Measurements from ENCODE around the gene PIK3CB. TPM values are rescaled to one million over a fixed set of nuclear protein-coding genes. Genes with fewer than 3 reads are reported as not detected.
"Not testable (repeated sequence)": the region's sequence is repeated elsewhere in the genome, so short reads cannot be mapped to it uniquely, and the experiment has no call there.

Gene PIK3CB
- polyA plus RNA-seq, 3 donors, result 14.1 to 33.6 (median 20.4) TPM

- H3K79me2 ChIP-seq (ENCODE audit: insufficient read depth, low read length), result peaks cover 39% of the 10 kb centered on the region
- peaks cover 25 to 26% of the 10 kb centered on the region in 2 donors for H3K4me1 ChIP-seq (ENCODE audit: control insufficient read depth in 1 of 2, insufficient read depth in 2 of 2, low read length in 2 of 2)
- H3K27ac ChIP-seq (ENCODE audit: low read depth in 1 of 2, low read length in 2 of 2); H3K36me3 Mint-ChIP-seq; H3K4me3 Mint-ChIP-seq; H3K9me3 ChIP-seq (replicated peaks in 1 of 2; ENCODE audit: control insufficient read depth in 1 of 2, insufficient read depth in 1 of 2, low read length in 2 of 2); H3K4me2 ChIP-seq (replicated peaks; ENCODE audit: extremely low read depth, low read length, poor library complexity, severe bottlenecking); H3K27me3 Mint-ChIP-seq (ENCODE audit: low read depth in 3 of 3); H2AFZ ChIP-seq (ENCODE audit: insufficient read depth, low read depth, low read length, poor library complexity, severe bottlenecking); H3K9me3 Mint-ChIP-seq; H3K36me3 ChIP-seq (replicated peaks in 1 of 2; ENCODE audit: control insufficient read depth in 1 of 2, insufficient read depth in 2 of 2, low read length in 2 of 2); H4K20me1 ChIP-seq (ENCODE audit: insufficient read depth, low read length); H3K9ac ChIP-seq (ENCODE audit: insufficient read depth, low read length, poor library complexity, severe bottlenecking); H3K27ac Mint-ChIP-seq; H3K4me3 ChIP-seq (replicated peaks in 1 of 3; ENCODE audit: low read depth in 2 of 3, low read length in 3 of 3); H3K27me3 ChIP-seq (ENCODE audit: control insufficient read depth in 2 of 2, insufficient read depth in 2 of 2, low read length in 2 of 2); DNase-seq: not testable (repeated sequence)
- intact Hi-C loops (cut with micrococcal nuclease), result loop anchor here in 1 of 2 donors (2.0 to 5.0 kb wide), 2 partner anchors 41 to 79 kb away; no protein-coding TSS in a partner anchor
- H3K4me1 Mint-ChIP-seq, result peaks cover 25% of the 10 kb centered on the region
- 98% methylated on average over 15 of the region's 19 CpGs for WGBS (ENCODE audit: insufficient coverage)
These were observed 1.1 kb upstream of the PIK3CB start for GRCh38 chr3:138835846-138836245.

- H3K4me1 Mint-ChIP-seq, result peaks cover 25% of the 10 kb centered on the region
- peaks cover 42% of the 10 kb centered on the region for H3K79me2 ChIP-seq (ENCODE audit: insufficient read depth, low read length)
- no peaks in the 10 kb centered on the region for H3K36me3 ChIP-seq (replicated peaks in 1 of 2; ENCODE audit: control insufficient read depth in 1 of 2, insufficient read depth in 2 of 2, low read length in 2 of 2)
- H3K27ac Mint-ChIP-seq, result peak overlapping the region; percentile 90 to 98 (median 95)
- peaks cover 0 to 3% (median 0%) of the 10 kb centered on the region in 7 donors for H3K9me3 Mint-ChIP-seq
- H3K4me3 Mint-ChIP-seq, result peak overlapping the region; percentile 84 to 98
- peaks cover 0 to 10% of the 10 kb centered on the region in 2 donors for H3K36me3 Mint-ChIP-seq
- no peaks in the 10 kb centered on the region for H3K9me3 ChIP-seq (replicated peaks in 1 of 2; ENCODE audit: control insufficient read depth in 1 of 2, insufficient read depth in 1 of 2, low read length in 2 of 2)
- peaks cover 25 to 26% of the 10 kb centered on the region in 2 donors for H3K4me1 ChIP-seq (ENCODE audit: control insufficient read depth in 1 of 2, insufficient read depth in 2 of 2, low read length in 2 of 2)
- no peak for DNase-seq
- peaks cover 9% of the 10 kb centered on the region for H4K20me1 ChIP-seq (ENCODE audit: insufficient read depth, low read length)
- peak overlapping the region; percentile 95 for H2AFZ ChIP-seq (ENCODE audit: insufficient read depth, low read depth, low read length, poor library complexity, severe bottlenecking)
- TF ChIP-seq CTCF (IDR thresholded peaks at IDR 0.05), result no peak
- H3K27ac ChIP-seq (ENCODE audit: low read depth in 1 of 2, low read length in 2 of 2), result peak overlapping the region; percentile 89 to 92
- intact Hi-C loops (cut with micrococcal nuclease), result loop anchor here in 1 of 2 donors (2.0 to 5.0 kb wide), 2 partner anchors 42 to 79 kb away; no protein-coding TSS in a partner anchor
- peak overlapping the region; percentile 98 for H3K9ac ChIP-seq (ENCODE audit: insufficient read depth, low read length, poor library complexity, severe bottlenecking)
- peak overlapping the region; percentile 79 to 85 (median 81) for H3K4me3 ChIP-seq (replicated peaks in 1 of 3; ENCODE audit: low read depth in 2 of 3, low read length in 3 of 3)
- peaks cover 0 to 1% (median 0%) of the 10 kb centered on the region in 3 donors for H3K27me3 Mint-ChIP-seq (ENCODE audit: low read depth in 3 of 3)
- no peaks in the 10 kb centered on the region for H3K27me3 ChIP-seq (ENCODE audit: control insufficient read depth in 2 of 2, insufficient read depth in 2 of 2, low read length in 2 of 2)
- no CpG with 5 or more reads among the region's 4 CpGs for WGBS (ENCODE audit: insufficient coverage)
- peak overlapping the region; percentile 83 for H3K4me2 ChIP-seq (replicated peaks; ENCODE audit: extremely low read depth, low read length, poor library complexity, severe bottlenecking)
These were observed 649 bp upstream of the PIK3CB start for GRCh38 chr3:138835397-138835757.

All from CD14-positive monocyte (primary cell).